ENCODE results near the gene ARHGAP28. TPM values are rescaled to one million over a fixed set of nuclear protein-coding genes. Genes with fewer than 3 reads are reported as not detected.

Gene ARHGAP28, protein sequence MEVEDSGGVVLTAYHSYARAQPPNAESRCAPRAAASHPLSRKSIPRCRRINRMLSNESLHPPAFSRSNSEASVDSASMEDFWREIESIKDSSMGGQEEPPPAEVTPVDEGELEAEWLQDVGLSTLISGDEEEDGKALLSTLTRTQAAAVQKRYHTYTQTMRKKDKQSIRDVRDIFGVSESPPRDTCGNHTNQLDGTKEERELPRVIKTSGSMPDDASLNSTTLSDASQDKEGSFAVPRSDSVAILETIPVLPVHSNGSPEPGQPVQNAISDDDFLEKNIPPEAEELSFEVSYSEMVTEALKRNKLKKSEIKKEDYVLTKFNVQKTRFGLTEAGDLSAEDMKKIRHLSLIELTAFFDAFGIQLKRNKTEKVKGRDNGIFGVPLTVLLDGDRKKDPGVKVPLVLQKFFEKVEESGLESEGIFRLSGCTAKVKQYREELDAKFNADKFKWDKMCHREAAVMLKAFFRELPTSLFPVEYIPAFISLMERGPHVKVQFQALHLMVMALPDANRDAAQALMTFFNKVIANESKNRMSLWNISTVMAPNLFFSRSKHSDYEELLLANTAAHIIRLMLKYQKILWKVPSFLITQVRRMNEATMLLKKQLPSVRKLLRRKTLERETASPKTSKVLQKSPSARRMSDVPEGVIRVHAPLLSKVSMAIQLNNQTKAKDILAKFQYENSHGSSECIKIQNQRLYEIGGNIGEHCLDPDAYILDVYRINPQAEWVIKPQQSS
- total RNA-seq, result 10.1 TPM

DNA sequence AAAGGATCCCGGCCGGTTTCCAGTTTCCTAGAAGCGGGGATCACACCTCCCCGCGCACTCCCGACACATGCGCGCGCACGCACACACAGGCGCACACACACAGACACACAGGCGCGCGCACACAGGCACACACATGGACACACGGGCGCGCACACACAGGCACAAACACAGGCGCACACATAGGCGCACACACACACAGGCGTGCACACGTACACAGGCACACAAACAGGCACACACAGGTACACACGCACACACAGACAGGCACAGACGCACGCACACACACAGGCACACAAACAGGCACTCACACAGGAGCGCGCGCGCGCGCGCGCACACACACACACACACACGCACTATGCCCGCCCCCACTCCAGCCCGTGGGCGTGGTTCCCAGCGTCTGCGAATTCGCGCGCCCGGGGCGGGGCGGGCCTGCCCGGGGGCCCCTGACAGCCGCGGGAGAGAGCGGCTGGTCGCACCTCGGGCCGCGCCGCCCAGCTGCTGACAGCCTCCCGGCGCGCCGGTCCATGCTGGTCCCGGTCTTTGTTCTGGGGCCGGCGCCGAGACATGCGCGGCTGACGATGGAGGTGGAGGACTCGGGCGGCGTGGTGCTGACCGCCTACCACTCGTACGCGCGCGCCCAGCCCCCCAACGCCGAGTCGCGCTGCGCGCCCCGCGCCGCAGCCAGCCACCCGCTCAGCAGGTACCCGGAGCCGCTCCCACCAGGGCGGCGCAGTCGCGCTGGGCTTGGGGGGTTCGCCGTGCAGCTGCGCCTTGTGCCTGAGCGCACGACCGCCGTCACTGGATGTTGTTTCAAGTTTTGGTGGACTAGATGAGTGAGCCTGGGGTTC lies at the start of gene ARHGAP28:
TSS of gene ARHGAP28 (plus strand) at position 470 of the 845 bp plus-strand sequence. CDS start at position 576, 106 bp downstream.

Small RNA genes within 50 kb of the gene (small RNA-seq; reads per million reads assigned to genes)
- not detected for gene RNU6-916P
